Measurements from ENCODE around the gene NLRC5. TPM values are rescaled to one million over a fixed set of nuclear protein-coding genes. Genes with fewer than 3 reads are reported as not detected.

The NLRC5 gene
- total RNA-seq, 1 donor from 2014 or later = 1.5 TPM

GRCh38 chr16:57054338-57054737, 65.0 kb downstream of the NLRC5 start:
- Mint-ChIP-seq H3K27me3 (ENCODE audit: unreplicated experiment) (no peaks in the 10 kb centered on the region), H3K4me1 (ENCODE audit: low read depth, unreplicated experiment) (no peaks in the 10 kb centered on the region), H3K9me3 (ENCODE audit: unreplicated experiment) (peaks cover 4% of the 10 kb centered on the region), H3K4me3 (ENCODE audit: unreplicated experiment) (no peak overlapping the region), H3K27ac (ENCODE audit: unreplicated experiment) (no peak overlapping the region), H3K36me3 (ENCODE audit: unreplicated experiment) (no peaks in the 10 kb centered on the region)
- DNase-seq = no peak
- TF ChIP-seq CTCF (IDR thresholded peaks at IDR 0.05; ENCODE audit: partially characterized antibody, unreplicated experiment) = no peak

GRCh38 chr16:57054771-57055170, 65.4 kb downstream of the NLRC5 start:
- H3K4me3 Mint-ChIP-seq (ENCODE audit: unreplicated experiment) = no peak overlapping the region
- peaks cover 2% of the 10 kb centered on the region for H3K27me3 Mint-ChIP-seq (ENCODE audit: unreplicated experiment)
- H3K4me1 Mint-ChIP-seq (ENCODE audit: low read depth, unreplicated experiment) = no peaks in the 10 kb centered on the region
- DNase-seq = no peak
- no peak overlapping the region for H3K27ac Mint-ChIP-seq (ENCODE audit: unreplicated experiment)
- no peaks in the 10 kb centered on the region for H3K36me3 Mint-ChIP-seq (ENCODE audit: unreplicated experiment)
- H3K9me3 Mint-ChIP-seq (ENCODE audit: unreplicated experiment) = peaks cover 4% of the 10 kb centered on the region
- no peak for TF ChIP-seq CTCF (IDR thresholded peaks at IDR 0.05; ENCODE audit: partially characterized antibody, unreplicated experiment)

- H3K27me3 Mint-ChIP-seq (ENCODE audit: unreplicated experiment) = peaks cover 4% of the 10 kb centered on the region
- H3K4me3 Mint-ChIP-seq (ENCODE audit: unreplicated experiment) = no peak overlapping the region
- no peak for TF ChIP-seq CTCF (IDR thresholded peaks at IDR 0.05; ENCODE audit: partially characterized antibody, unreplicated experiment)
- H3K27ac Mint-ChIP-seq (ENCODE audit: unreplicated experiment) = no peak overlapping the region
- peaks cover 8% of the 10 kb centered on the region for H3K4me1 Mint-ChIP-seq (ENCODE audit: low read depth, unreplicated experiment)
- H3K36me3 Mint-ChIP-seq (ENCODE audit: unreplicated experiment) = no peaks in the 10 kb centered on the region
- no peak for DNase-seq
- peaks cover 4% of the 10 kb centered on the region for H3K9me3 Mint-ChIP-seq (ENCODE audit: unreplicated experiment)
Observed at GRCh38 chr16:57055671-57056070, 66.3 kb downstream of the NLRC5 start.

- no peak for DNase-seq
- Mint-ChIP-seq H3K27me3 (ENCODE audit: unreplicated experiment) (peaks cover 6% of the 10 kb centered on the region), H3K4me1 (ENCODE audit: low read depth, unreplicated experiment) (peaks cover 22% of the 10 kb centered on the region), H3K9me3 (ENCODE audit: unreplicated experiment) (peaks cover 6% of the 10 kb centered on the region), H3K4me3 (ENCODE audit: unreplicated experiment) (no peak overlapping the region), H3K27ac (ENCODE audit: unreplicated experiment) (no peak overlapping the region), H3K36me3 (ENCODE audit: unreplicated experiment) (no peaks in the 10 kb centered on the region)
- no peak for TF ChIP-seq CTCF (IDR thresholded peaks at IDR 0.05; ENCODE audit: partially characterized antibody, unreplicated experiment)
Observed at GRCh38 chr16:57058291-57058861, 69.0 kb downstream of the NLRC5 start.

GRCh38 chr16:57060323-57061083, 71.1 kb downstream of the NLRC5 start:
- Mint-ChIP-seq H3K27ac (ENCODE audit: unreplicated experiment) (peak overlapping the region; percentile 1), H3K4me3 (ENCODE audit: unreplicated experiment) (no peak overlapping the region), H3K36me3 (ENCODE audit: unreplicated experiment) (no peaks in the 10 kb centered on the region), H3K27me3 (ENCODE audit: unreplicated experiment) (peaks cover 6% of the 10 kb centered on the region), H3K4me1 (ENCODE audit: low read depth, unreplicated experiment) (peaks cover 22% of the 10 kb centered on the region), H3K9me3 (ENCODE audit: unreplicated experiment) (peaks cover 6% of the 10 kb centered on the region)
- no peak for DNase-seq
- no peak for TF ChIP-seq CTCF (IDR thresholded peaks at IDR 0.05; ENCODE audit: partially characterized antibody, unreplicated experiment)
